ENCODE results near the gene CD151. TPM values are rescaled to one million over a fixed set of nuclear protein-coding genes. Genes with fewer than 3 reads are reported as not detected.

CD151 gene
- total RNA-seq, 2 donors from 2014 or later, result 371 to 396 TPM

GRCh38 chr11:799641-800316, 33.0 kb upstream of the CD151 start:
- no peak overlapping the region for H3K9ac ChIP-seq (ENCODE audit: low read depth in 2 of 2, low read length in 2 of 2)
- H3K4me3 ChIP-seq, result no peak overlapping the region
- DNase-seq, result no peak
- no peaks in the 10 kb centered on the region for H3K36me3 ChIP-seq
- no peaks in the 10 kb centered on the region for H3K9me3 ChIP-seq
- peaks cover 14% of the 10 kb centered on the region for H3K4me1 ChIP-seq
- intact Hi-C loops (cut with DNase I), result no loop called here
- TF ChIP-seq CTCF (IDR thresholded peaks at IDR 0.05), result no peak
- H3K27me3 ChIP-seq, result no peaks in the 10 kb centered on the region
- no peak overlapping the region for H3K27ac ChIP-seq

- Histone ChIP-seq H3K4me1 (peaks cover 13% of the 10 kb centered on the region), H3K9me3 (no peaks in the 10 kb centered on the region), H3K27ac (no peak overlapping the region), H3K36me3 (no peaks in the 10 kb centered on the region), H3K27me3 (no peaks in the 10 kb centered on the region), H3K4me3 (no peak overlapping the region), H3K9ac (ENCODE audit: low read depth in 2 of 2, low read length in 2 of 2) (no peak overlapping the region)
- no peak for TF ChIP-seq CTCF (IDR thresholded peaks at IDR 0.05)
- no peak for DNase-seq
- intact Hi-C loops (cut with DNase I), result no loop called here
These were observed 32.3 kb upstream of the CD151 start for GRCh38 chr11:800473-800872.

GRCh38 chr11:801097-801780, 31.5 kb upstream of the CD151 start:
- H3K4me1 ChIP-seq, result peaks cover 13% of the 10 kb centered on the region
- no peak for TF ChIP-seq CTCF (IDR thresholded peaks at IDR 0.05)
- intact Hi-C loops (cut with DNase I), result no loop called here
- no peak overlapping the region for H3K27ac ChIP-seq
- H3K9ac ChIP-seq (ENCODE audit: low read depth in 2 of 2, low read length in 2 of 2), result no peak overlapping the region
- H3K36me3 ChIP-seq, result no peaks in the 10 kb centered on the region
- no peaks in the 10 kb centered on the region for H3K9me3 ChIP-seq
- no peaks in the 10 kb centered on the region for H3K27me3 ChIP-seq
- H3K4me3 ChIP-seq, result no peak overlapping the region
- no peak for DNase-seq

- no peak overlapping the region for H3K27ac ChIP-seq
- intact Hi-C loops (cut with DNase I), result no loop called here
- H3K9ac ChIP-seq (ENCODE audit: low read depth in 2 of 2, low read length in 2 of 2), result no peak overlapping the region
- H3K27me3 ChIP-seq, result no peaks in the 10 kb centered on the region
- H3K4me1 ChIP-seq, result peaks cover 10% of the 10 kb centered on the region
- H3K9me3 ChIP-seq, result no peaks in the 10 kb centered on the region
- TF ChIP-seq CTCF (IDR thresholded peaks at IDR 0.05), result no peak
- H3K4me3 ChIP-seq, result no peak overlapping the region
- H3K36me3 ChIP-seq, result no peaks in the 10 kb centered on the region
- DNase-seq, result no peak
These were observed 30.6 kb upstream of the CD151 start for GRCh38 chr11:802018-802617.

- Histone ChIP-seq H3K4me1 (peaks cover 11% of the 10 kb centered on the region), H3K36me3 (no peaks in the 10 kb centered on the region), H3K9me3 (no peaks in the 10 kb centered on the region), H3K27ac (no peak overlapping the region), H3K27me3 (no peaks in the 10 kb centered on the region), H3K4me3 (no peak overlapping the region), H3K9ac (ENCODE audit: low read depth in 2 of 2, low read length in 2 of 2) (no peak overlapping the region)
- intact Hi-C loops (cut with DNase I), result no loop called here
- no peak for DNase-seq
- TF ChIP-seq CTCF (IDR thresholded peaks at IDR 0.05), result no peak
These were observed 29.9 kb upstream of the CD151 start for GRCh38 chr11:802693-803466.
